Dendritic cell treated with granulocyte-macrophage colony-stimulating factor and Interleukin-4, amounts not matched to agents 40 ng/mL and 50 ng/mL, for 4 days (primary cell): ENCODE results near the gene TRPV3.

Experiments used
- H3K27ac Mint-ChIP-seq: one replicate; pipeline ENCODE4 v1.8.0; 2022; ENCODE audit warnings: mild to moderate bottlenecking, mixed read lengths
- H3K27me3 Mint-ChIP-seq: one replicate; pipeline ENCODE4 v1.8.0; 2022; ENCODE audit warnings: mild to moderate bottlenecking, mixed read lengths
- H3K36me3 Mint-ChIP-seq: one replicate; pipeline ENCODE4 v1.8.0; 2022; ENCODE audit warnings: low read depth, mixed read lengths
- H3K4me1 Mint-ChIP-seq: one replicate; pipeline ENCODE4 v1.8.0; 2022; ENCODE audit warnings: low read depth, mixed read lengths
- H3K4me3 Mint-ChIP-seq: one replicate; pipeline ENCODE4 v1.8.0; 2022; ENCODE audit warnings: mild to moderate bottlenecking, moderate library complexity, mixed read lengths
- H3K9me3 Mint-ChIP-seq: one replicate; pipeline ENCODE4 v1.8.0; 2022; ENCODE audit warnings: mixed read lengths
- intact Hi-C: fragments of 100-400 bp; cut with micrococcal nuclease; formaldehyde crosslinking; loops from one replicate; pipeline ENCODE4 v1.15.0; 2022

TRPV3 gene

GRCh38 chr17:3557768-3558583 is at the start of gene TRPV3:
Gene TRPV3 (minus strand): TSS chr17:3557812. CDS start chr17:3554850, 2,962 bp downstream.
- Mint-ChIP-seq H3K4me1 (peaks cover 5% of the 10 kb centered on the region), H3K36me3 (no peaks in the 10 kb centered on the region), H3K27ac (peak within 1 kb of the TSS; percentile 18), H3K4me3 (no peak within 1 kb of the TSS), H3K27me3 (peaks cover 3% of the 10 kb centered on the region), H3K9me3 (no peaks in the 10 kb centered on the region)
- intact Hi-C loops: no loop called here

GRCh38 chr17:3603870-3604259 is 46.3 kb upstream of the TRPV3 start:
- peaks cover 95% of the 10 kb centered on the region for H3K36me3 Mint-ChIP-seq
- H3K4me1 Mint-ChIP-seq: peaks cover 11% of the 10 kb centered on the region
- intact Hi-C loops: loop anchor here (5.0 kb wide), 1 partner anchor 43 kb away; no protein-coding TSS in a partner anchor
- H3K27ac Mint-ChIP-seq: no peak overlapping the region
- H3K9me3 Mint-ChIP-seq: no peaks in the 10 kb centered on the region
- H3K27me3 Mint-ChIP-seq: no peaks in the 10 kb centered on the region
- H3K4me3 Mint-ChIP-seq: no peak overlapping the region

- Mint-ChIP-seq H3K9me3 (no peaks in the 10 kb centered on the region), H3K27ac (no peak overlapping the region), H3K27me3 (no peaks in the 10 kb centered on the region), H3K36me3 (peaks cover 94% of the 10 kb centered on the region), H3K4me1 (peaks cover 11% of the 10 kb centered on the region), H3K4me3 (no peak overlapping the region)
- intact Hi-C loops: loop anchor here (5.0 kb wide), 1 partner anchor 44 kb away; no protein-coding TSS in a partner anchor
Observed at GRCh38 chr17:3603119-3603869, 45.7 kb upstream of the TRPV3 start.

- Mint-ChIP-seq H3K27ac (no peak overlapping the region), H3K36me3 (peaks cover 94% of the 10 kb centered on the region), H3K4me1 (peaks cover 11% of the 10 kb centered on the region), H3K27me3 (no peaks in the 10 kb centered on the region), H3K4me3 (no peak overlapping the region), H3K9me3 (no peaks in the 10 kb centered on the region)
- intact Hi-C loops: loop anchor here (5.0 kb wide), 1 partner anchor 45 kb away; no protein-coding TSS in a partner anchor
Observed at GRCh38 chr17:3602499-3602898, 44.9 kb upstream of the TRPV3 start.

GRCh38 chr17:3600529-3601205 is 43.1 kb upstream of the TRPV3 start:
- Mint-ChIP-seq H3K4me1 (peaks cover 11% of the 10 kb centered on the region), H3K36me3 (peaks cover 93% of the 10 kb centered on the region), H3K27ac (no peak overlapping the region), H3K9me3 (no peaks in the 10 kb centered on the region), H3K4me3 (no peak overlapping the region), H3K27me3 (no peaks in the 10 kb centered on the region)
- intact Hi-C loops: loop anchor here (5.0 kb wide), 1 partner anchor 47 kb away; no protein-coding TSS in a partner anchor

GRCh38 chr17:3598078-3598477 is 40.5 kb upstream of the TRPV3 start:
- H3K9me3 Mint-ChIP-seq: no peaks in the 10 kb centered on the region
- intact Hi-C loops: no loop called here
- peaks cover 88% of the 10 kb centered on the region for H3K36me3 Mint-ChIP-seq
- H3K4me3 Mint-ChIP-seq: no peak overlapping the region
- no peak overlapping the region for H3K27ac Mint-ChIP-seq
- no peaks in the 10 kb centered on the region for H3K27me3 Mint-ChIP-seq
- peaks cover 11% of the 10 kb centered on the region for H3K4me1 Mint-ChIP-seq

GRCh38 chr17:3596804-3597464 is 39.3 kb upstream of the TRPV3 start:
- no peaks in the 10 kb centered on the region for H3K9me3 Mint-ChIP-seq
- intact Hi-C loops: no loop called here
- no peaks in the 10 kb centered on the region for H3K27me3 Mint-ChIP-seq
- H3K4me3 Mint-ChIP-seq: no peak overlapping the region
- peaks cover 87% of the 10 kb centered on the region for H3K36me3 Mint-ChIP-seq
- peaks cover 11% of the 10 kb centered on the region for H3K4me1 Mint-ChIP-seq
- no peak overlapping the region for H3K27ac Mint-ChIP-seq

GRCh38 chr17:3594976-3595375 is 37.4 kb upstream of the TRPV3 start:
- Mint-ChIP-seq H3K27me3 (no peaks in the 10 kb centered on the region), H3K9me3 (no peaks in the 10 kb centered on the region), H3K27ac (no peak overlapping the region), H3K4me1 (no peaks in the 10 kb centered on the region), H3K36me3 (peaks cover 90% of the 10 kb centered on the region), H3K4me3 (no peak overlapping the region)
- intact Hi-C loops: no loop called here

GRCh38 chr17:3594051-3594800 is 36.6 kb upstream of the TRPV3 start:
- no peaks in the 10 kb centered on the region for H3K27me3 Mint-ChIP-seq
- H3K4me1 Mint-ChIP-seq: no peaks in the 10 kb centered on the region
- intact Hi-C loops: no loop called here
- H3K9me3 Mint-ChIP-seq: no peaks in the 10 kb centered on the region
- H3K36me3 Mint-ChIP-seq: peaks cover 90% of the 10 kb centered on the region
- H3K4me3 Mint-ChIP-seq: no peak overlapping the region
- no peak overlapping the region for H3K27ac Mint-ChIP-seq

GRCh38 chr17:3593384-3593783 is 35.8 kb upstream of the TRPV3 start:
- Mint-ChIP-seq H3K27ac (no peak overlapping the region), H3K4me3 (no peak overlapping the region)

GRCh38 chr17:3592216-3592860 is 34.7 kb upstream of the TRPV3 start:
- H3K4me1 Mint-ChIP-seq: no peaks in the 10 kb centered on the region
- H3K9me3 Mint-ChIP-seq: no peaks in the 10 kb centered on the region
- no peak overlapping the region for H3K27ac Mint-ChIP-seq
- no peaks in the 10 kb centered on the region for H3K27me3 Mint-ChIP-seq
- peaks cover 93% of the 10 kb centered on the region for H3K36me3 Mint-ChIP-seq
- intact Hi-C loops: no loop called here
- no peak overlapping the region for H3K4me3 Mint-ChIP-seq

More at GRCh38 chr17:3593384-3593783, 35.8 kb upstream of the TRPV3 start:
- intact Hi-C loops: no loop called here
- no peaks in the 10 kb centered on the region for H3K4me1 Mint-ChIP-seq
- peaks cover 93% of the 10 kb centered on the region for H3K36me3 Mint-ChIP-seq
- H3K27me3 Mint-ChIP-seq: no peaks in the 10 kb centered on the region
- H3K9me3 Mint-ChIP-seq: no peaks in the 10 kb centered on the region

GRCh38 chr17:3590768-3591167 is 33.2 kb upstream of the TRPV3 start:
- Mint-ChIP-seq H3K36me3 (peaks cover 93% of the 10 kb centered on the region), H3K4me3 (no peak overlapping the region), H3K4me1 (peaks cover 6% of the 10 kb centered on the region), H3K27ac (no peak overlapping the region), H3K9me3 (no peaks in the 10 kb centered on the region), H3K27me3 (no peaks in the 10 kb centered on the region)
- intact Hi-C loops: no loop called here
